ENCODE data around the gene ZFHX3.

The ZFHX3 gene

GRCh38 chr16:72794986-72795385 lies 252.9 kb downstream of the ZFHX3 start:
- no peak for DNase-seq (ENCODE audit: low read depth in 2 of 2)

- DNase-seq (ENCODE audit: low read depth in 2 of 2) = no peak
Observed at GRCh38 chr16:72794319-72794718, 253.6 kb downstream of the ZFHX3 start.

- no peak for DNase-seq (ENCODE audit: low read depth in 2 of 2)
Observed at GRCh38 chr16:72793716-72794115, 254.2 kb downstream of the ZFHX3 start.

DNA sequence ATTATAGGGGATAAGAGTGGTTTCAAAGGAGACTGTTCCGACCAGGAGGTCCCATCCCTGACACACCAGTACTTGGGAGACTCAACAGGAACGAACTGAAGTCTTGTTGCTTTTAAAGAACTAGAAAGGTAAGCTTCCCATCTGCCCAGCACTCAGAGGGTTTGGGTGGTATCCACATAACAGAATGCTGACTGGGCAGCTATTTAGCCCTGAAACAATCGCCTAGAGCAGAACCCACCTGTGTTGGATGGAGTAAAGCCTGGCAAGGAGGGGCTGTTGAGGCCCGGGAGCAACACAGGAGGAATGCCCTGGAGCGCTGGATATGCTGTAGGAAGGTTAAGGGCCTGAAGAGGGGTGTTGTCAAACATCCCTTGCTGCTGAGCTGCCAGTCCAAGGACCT lies 254.9 kb downstream of the ZFHX3 start:
- DNase-seq (ENCODE audit: low read depth in 2 of 2) = no peak

DNA sequence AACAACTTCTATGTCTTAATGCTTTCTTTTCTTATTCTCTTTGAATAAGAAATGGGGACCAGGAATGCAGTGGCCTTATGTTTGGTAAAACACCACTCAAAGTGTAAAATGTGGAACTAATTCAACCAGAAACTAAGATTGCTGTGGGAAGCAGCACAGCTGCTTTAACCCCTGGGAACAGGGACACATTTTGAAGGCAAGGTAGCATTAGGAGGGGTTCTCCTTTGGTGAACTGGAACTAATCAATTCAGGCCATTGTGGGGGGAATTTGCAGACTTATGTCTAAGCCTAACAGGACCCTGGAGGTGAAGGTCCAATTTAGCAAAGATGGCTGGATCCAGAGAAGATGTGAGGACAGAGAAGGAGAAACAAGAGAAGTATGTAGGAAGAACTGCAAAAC lies 256.1 kb downstream of the ZFHX3 start:
- DNase-seq (ENCODE audit: low read depth in 2 of 2) = no peak

DNA sequence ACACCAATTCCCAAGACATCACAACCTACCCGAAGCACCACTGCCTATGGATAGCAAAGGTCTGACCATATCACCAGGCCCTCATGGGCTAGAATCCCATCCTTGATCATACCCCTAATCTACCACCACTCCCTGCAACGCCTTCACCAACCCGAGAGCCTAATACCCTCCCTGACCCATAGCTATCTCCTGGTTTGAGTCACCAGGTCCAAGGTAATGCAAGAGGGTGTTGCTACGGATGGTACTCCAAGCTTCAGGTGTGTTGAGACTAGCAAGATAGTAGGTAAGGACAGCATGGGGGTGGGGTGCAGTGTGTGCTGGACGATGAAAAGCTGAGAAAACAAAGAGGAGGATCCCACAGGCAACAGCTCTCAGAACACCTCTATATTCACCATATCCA lies 258.0 kb downstream of the ZFHX3 start:
- no peak for DNase-seq (ENCODE audit: low read depth in 2 of 2)

DNA sequence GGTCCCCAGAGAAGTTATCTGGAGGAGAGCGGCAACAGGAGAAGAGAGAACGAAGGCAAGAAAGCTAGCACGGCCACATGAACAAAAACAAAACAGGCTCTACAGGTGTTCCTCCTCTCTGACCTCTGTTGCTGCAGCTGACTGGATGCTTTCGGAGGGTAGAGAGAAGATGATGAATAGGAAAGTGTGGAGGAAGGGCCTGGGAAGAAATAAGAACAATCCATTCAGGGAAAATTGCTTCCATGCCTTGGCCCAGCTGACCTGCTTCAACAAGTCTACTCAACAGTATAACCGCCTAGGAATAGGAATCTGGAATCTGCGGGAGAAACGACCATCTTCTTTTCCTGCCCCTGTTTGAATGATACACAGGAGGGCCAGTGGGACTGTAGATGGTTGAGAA lies 258.5 kb downstream of the ZFHX3 start:
- DNase-seq (ENCODE audit: low read depth in 2 of 2) = no peak

DNA sequence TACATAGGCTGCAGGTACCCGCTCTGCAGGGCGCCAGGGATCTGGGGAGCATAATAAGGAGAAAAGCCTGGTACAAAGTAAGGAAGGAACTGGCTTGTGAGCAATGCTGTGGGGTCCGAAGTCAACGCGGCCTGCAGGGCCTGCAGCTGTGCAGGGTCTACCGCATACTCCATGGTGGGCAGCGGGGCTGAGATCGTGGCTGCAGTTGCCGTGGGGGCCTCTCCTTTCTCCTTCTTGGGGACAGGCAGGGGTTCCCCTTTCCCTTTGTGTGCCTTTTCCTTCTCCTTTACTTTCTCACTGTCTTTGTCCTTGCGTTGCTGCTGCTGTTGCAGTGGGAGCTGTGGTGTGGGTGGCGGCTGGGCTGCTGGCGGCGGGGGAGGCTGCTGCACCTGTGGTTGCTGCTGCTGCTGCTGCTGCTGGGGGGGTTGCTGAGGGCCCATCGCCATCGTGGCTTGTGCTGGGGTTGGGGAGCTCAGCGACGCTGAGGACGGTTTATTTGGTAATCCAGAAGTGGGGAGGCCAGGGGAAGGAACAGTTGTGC lies 259.6 kb downstream of the ZFHX3 start:
- DNase-seq (ENCODE audit: low read depth in 2 of 2) = no peak

- DNase-seq (ENCODE audit: low read depth in 2 of 2) = peak; percentile 30 to 34
Observed at GRCh38 chr16:72787514-72788268, 260.2 kb downstream of the ZFHX3 start.

GRCh38 chr16:72787130-72787513 lies 260.8 kb downstream of the ZFHX3 start:
- DNase-seq (ENCODE audit: low read depth in 2 of 2) = no peak

- no peak for DNase-seq (ENCODE audit: low read depth in 2 of 2)
Observed at GRCh38 chr16:72786606-72787005, 261.3 kb downstream of the ZFHX3 start.

- DNase-seq (ENCODE audit: low read depth in 2 of 2) = no peak
Observed at GRCh38 chr16:72785886-72786285, 262.0 kb downstream of the ZFHX3 start.

DNA sequence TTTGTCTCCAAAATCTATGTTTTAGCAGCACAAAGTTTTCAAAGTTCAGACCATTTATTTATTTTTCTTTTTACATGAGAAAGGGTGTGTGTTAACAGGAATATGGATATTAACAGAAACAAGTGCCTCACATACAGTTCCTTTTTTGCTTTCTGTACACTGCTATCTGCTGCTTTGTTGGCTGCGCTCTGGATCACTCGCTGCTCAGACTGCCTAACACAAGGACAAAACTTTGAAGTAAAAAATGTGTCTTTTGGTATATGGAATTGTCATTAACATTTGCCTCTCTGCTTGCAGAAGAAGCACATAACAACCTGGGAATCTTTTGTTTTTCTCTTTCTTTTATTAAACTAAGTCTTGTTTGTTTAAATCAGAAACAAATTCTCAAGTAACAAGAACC lies 262.8 kb downstream of the ZFHX3 start:
- DNase-seq (ENCODE audit: low read depth in 2 of 2) = no peak

DNA sequence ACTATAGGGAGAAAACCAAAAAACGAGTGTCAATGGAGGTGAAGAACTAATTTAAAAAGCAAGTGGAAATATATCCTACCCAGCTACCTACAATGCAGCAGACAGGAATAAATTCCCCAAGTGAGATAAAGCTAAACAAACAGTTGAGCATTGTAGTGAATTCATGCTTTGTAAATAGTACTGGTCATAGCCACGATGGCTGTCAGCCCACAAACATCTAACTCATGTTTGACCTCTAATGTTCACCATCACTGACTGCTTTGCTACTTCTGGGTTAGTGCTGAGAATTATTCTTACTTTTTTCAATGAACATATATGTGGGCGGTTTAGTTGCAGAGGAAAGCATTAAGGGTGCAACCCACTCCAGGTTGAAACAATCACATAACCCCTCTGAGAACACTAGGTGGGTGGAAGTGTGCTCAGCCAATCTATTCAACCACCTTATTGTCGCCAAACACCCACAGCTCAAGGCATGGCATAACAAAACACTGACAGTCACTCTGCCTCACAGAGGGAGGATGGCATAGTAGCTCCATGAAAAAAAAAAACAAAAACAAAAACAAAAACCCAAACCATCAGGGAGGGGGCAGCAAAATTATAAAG lies 264.1 kb downstream of the ZFHX3 start:
- no peak for DNase-seq (ENCODE audit: low read depth in 2 of 2)

DNA sequence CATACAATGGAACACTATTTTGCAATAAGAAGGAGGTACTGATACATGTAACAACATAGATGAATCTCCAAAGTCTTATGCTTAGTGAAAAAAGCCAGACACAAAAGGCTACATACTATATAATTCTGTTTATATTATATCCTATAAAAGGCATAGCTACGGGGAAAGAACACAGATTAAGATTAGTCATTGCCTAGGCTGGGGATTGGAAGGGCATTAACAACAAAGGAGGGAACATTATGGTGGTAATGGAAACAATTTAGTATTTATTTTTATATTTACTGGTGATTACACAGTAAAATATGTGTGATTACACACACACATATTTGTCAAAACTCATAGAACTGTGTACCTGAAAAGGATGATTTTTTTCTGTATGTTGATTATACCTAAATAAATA lies 278.1 kb downstream of the ZFHX3 start:
- DNase-seq (ENCODE audit: low read depth in 2 of 2) = no peak

DNA sequence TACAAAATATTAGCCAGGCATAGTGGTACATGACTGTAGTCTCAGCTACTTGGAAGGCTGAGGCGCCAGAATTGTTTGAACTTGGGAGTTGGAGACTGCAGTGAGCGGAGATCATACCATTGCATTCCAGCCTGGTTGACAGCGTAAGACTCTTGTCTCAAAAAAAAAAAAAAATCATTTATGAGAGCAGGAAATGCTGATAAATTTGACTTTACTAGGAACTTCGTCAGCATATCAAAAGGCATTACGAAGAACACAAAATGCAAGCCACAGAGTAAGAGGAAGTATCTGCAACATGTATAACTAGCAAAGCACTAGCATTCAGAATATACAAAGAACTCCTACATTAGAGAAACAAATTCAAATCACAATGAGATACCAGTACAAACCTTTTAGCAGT lies 279.3 kb downstream of the ZFHX3 start:
- DNase-seq (ENCODE audit: low read depth in 2 of 2) = no peak

- DNase-seq (ENCODE audit: low read depth in 2 of 2) = no peak
Observed at GRCh38 chr16:72766506-72766905, 281.4 kb downstream of the ZFHX3 start.

- no peak for DNase-seq (ENCODE audit: low read depth in 2 of 2)
Observed at GRCh38 chr16:72764015-72764654, 283.8 kb downstream of the ZFHX3 start.

DNA sequence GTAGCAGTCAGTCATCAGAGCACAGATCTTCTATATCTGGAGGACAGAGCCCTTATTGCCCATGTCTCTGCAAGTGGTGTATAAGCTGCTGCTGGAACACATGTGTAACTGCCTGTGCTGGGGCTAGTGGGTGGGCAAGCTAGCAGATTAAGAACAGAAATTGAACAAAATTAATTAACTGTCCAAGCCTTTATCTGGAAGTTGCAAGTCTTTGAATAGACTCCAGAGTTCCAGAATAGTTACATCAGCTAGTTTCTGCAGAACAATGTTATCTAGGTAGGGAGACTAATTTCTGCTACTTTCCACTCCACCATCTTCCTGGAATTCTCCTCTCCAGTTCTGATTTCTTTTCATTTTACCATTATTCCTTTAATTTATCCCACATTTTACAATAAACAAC lies 287.3 kb downstream of the ZFHX3 start:
- no peak for DNase-seq (ENCODE audit: low read depth in 2 of 2)

- no peak for DNase-seq (ENCODE audit: low read depth in 2 of 2)
Observed at GRCh38 chr16:72753881-72754280, 294.0 kb downstream of the ZFHX3 start.

DNA sequence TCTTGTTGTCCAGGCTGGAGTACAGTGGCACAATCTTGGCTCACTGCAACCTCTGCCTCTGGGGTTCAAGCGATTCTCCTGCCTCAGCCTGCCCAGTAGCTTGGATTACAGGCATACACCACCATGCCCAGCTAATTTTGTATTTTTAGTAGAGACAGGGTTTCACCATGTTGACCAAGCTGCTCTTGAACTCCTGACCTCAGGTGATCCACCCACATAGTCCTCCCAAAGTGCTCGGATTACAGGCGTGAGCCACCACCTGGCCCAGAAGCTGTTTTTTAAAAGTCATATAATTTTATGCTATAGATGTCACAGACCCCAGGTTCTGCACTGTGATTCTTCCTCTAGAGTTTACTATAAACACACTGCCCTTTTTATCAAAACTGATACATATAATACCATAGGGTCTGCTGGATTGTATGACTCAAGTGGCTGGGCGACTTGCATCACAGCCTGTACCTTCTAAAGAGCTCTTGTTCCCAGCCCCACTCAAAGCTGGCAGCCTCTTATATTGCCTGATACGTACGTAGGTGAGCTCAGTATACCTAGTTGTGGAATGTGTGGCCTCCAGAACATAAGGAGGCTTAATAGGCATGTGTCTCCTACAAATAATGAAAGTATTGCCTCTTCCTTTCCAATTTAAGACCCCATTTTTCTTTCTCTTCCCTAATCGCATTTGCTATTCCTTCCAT lies 295.8 kb downstream of the ZFHX3 start:
- DNase-seq (ENCODE audit: low read depth in 2 of 2) = no peak

DNA sequence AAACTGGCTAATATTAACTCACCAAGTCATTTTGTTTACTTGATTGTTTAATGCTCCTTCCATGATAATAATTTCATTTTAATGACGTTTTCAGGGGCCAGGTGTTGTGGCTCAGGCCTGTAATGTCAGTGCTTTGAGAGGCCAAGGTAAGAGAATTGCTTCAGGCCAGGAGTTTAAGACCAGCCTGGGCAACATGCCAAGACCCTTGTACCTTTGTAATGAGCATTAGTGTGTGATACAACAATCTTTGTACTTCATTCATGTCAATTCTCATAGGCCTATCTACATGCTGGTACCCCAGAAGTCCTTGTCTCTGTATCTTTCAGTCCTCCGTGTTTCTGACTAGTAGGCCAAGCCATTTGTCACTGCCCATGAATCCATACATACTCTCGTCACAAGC lies 296.9 kb downstream of the ZFHX3 start:
- DNase-seq (ENCODE audit: low read depth in 2 of 2) = no peak
